NCI-H1694 treated with DMSO at 0.1 percent for 48 hours (cell line): ENCODE results near the gene CYREN.

Experiments used
- DNase-seq: peaks from one replicate; lab custom pipeline; 2025; lab: John Stamatoyannopoulos, UW

The CYREN gene

DNA sequence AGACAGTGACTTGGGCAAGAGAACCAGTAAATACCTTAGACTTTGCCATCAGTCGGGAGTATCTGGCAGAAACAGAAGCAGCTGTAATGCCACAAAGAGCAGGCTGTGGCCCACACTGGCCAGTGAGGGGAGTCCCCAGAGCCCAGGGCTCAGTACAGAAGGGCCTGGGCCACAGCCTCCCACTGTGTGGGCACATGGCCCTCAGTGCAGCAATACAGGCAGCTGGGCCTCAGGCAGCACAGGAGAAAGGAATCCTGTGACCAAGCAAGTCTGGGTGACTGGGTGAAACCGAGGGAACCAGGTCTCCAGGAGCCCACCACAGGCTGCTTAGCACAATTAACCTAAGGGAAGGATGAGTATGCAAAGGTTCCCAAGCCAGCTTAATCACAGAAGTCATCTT lies 26.8 kb upstream of the CYREN start:
- no peak for DNase-seq

DNA sequence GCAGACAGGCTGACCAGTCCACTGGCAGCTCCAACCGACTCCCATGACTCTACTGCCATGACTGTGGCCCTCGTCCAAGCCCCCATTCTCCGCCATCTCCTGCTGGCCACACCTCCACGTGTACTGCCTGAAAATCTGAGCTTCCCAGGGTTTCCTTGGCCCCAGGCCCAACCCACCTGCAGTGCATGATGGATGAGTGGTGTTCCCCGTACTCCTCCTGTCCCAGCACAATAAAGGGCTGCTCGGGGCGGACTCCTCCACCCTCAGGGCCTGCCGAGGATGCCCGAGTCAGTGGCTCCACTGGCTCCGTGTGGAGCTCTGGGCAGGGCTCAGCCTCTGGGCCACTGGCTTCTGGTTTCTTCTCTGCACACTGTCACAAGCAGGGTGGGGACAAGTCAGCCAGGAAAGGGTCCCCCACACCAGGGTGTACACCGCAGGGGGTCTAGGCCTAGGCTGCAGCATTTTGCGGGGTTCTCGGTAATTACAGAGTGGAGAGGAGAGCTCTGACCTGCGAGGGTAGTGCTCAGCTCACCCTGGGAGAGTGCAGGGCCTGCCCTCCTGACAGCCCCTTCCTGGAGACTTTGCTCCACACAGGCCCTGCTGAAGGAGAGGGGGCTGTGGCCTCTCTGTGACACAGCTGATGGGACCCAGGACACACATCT lies 25.6 kb upstream of the CYREN start:
- DNase-seq: no peak

DNA sequence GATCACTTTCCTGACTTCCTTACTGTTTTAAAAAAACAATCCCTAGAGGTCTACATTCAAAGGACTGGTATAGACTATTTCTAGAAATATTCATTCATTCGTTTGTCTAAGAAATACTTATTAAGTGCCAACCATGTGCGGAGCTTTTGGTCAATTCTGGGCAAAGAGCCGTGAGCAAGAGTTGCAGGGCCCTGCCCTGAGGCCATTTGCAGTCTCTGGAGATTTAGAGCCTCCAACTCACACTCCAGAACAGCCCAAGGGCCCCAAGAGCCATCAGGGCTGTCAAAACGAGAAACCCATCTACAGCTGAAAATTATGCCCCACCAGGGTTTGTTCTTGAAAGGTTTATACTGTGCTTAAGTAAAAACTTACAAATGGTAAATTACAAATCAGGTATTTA lies 24.6 kb upstream of the CYREN start:
- no peak for DNase-seq

DNA sequence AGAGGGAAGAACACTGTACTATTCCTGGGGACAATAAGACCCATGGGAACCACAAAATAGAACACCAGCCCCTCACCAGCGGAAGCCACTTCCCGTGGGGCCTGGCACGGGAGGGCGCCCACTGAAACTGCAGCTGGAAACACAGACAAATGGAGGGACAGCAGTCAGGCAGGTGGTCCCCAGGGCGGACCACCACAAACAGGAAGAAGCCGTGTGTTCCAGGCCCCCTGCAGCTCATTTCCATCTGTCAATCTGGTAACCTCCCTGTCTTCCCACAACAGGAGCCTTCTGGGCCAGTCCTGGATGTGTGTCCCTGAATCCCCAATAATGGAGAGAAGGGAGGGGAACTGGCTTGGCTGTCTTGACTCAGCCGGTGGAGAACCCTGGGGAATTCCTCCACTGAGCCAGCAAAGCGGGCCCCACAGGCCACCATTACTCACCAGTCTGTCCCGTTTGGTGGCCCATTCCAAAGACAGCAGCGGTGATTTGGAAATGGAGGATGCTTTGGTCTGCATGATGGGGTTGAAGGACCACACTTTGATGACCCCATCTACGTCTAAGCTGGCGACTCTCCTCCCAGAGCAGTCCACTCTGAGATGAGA lies 24.1 kb upstream of the CYREN start:
- DNase-seq: no peak

DNA sequence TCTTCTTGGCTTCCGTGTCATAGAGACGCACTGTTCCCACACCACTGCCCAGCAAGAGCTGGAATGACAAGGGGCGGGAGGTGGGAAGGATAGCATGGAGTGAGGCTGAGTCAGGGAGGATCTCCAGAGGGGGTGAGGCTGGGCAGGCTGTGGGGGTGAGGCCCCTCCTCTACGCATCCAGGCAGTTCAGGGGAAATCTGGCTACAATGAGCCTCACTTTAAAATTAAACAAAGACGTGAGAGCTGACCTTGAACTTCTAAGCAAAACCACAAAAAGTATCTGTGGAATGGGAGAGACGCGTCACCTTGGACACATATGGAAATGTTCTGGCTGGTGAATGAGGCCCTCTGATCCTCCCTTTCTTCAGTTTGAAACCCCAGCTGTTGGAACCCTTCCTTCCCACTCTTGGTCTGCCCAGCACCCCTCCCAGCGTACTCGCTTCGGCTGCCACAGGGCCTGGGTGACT lies 23.1 kb upstream of the CYREN start:
- DNase-seq: no peak

DNA sequence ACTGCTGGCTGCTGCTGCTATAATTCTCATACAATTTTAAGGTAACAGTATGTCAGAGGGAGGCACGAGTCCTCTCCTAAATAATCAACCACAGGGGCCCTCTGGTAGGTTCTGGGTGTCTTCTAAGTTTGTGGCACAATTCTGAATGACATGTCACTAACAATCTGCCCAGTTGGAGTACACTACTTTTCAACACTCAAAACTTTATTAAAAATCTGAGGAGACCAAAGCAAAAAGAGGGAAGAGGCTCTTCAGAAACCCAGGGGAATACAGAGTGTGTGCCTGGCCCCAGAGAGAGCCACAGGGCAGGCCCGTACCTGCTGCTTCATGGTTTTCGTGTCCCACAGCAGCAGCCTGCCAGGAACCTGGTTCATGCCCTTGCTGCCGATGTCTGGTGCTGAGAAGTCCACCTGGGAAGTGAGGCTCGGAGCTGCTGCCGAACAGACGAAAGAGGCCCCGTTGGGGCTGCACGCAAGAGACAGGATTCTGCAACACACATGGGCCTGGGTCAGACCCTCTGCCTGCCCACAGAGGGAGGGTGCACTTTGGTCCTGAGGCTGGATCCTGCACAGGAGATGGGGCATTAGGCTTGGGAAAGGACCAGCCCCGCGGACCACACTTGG lies 22.5 kb upstream of the CYREN start:
- DNase-seq: no peak

DNA sequence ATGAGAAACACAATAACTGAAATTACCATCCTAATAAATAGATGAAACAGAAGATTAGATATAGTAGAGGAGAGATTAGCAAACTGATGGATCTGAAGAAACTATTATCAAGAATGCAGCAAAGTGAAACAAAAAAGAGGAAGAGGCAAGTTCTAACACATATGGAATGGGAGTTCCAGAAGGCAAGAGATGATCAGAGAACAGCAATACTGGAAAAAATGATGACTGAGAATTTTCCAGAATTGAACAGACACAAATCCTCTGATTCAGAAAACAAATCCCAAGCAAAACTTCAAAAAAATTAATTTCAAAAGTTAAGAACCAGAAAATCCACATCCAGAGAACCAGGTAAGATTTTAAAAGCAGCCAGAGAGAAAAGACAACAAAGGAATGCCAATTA lies 20.2 kb upstream of the CYREN start:
- no peak for DNase-seq

DNA sequence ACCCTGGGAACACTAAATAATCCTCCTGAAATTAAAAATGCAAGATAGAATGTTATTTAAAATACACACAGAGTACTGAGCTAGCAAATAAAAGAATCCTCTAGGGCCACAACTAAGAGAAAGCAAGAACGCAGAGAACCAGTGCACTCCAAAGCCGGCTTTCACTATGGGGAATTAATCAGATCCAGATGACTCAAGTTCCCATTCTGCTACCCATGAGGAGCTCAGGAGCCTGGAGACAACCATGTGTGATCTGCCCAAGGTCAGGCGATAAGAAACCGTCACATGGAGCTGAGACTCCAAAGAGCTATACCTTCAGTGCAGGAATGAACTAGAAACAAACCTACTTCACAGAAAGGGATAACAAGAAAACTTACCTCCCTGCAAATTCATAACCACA lies 19.5 kb upstream of the CYREN start:
- DNase-seq: no peak

DNA sequence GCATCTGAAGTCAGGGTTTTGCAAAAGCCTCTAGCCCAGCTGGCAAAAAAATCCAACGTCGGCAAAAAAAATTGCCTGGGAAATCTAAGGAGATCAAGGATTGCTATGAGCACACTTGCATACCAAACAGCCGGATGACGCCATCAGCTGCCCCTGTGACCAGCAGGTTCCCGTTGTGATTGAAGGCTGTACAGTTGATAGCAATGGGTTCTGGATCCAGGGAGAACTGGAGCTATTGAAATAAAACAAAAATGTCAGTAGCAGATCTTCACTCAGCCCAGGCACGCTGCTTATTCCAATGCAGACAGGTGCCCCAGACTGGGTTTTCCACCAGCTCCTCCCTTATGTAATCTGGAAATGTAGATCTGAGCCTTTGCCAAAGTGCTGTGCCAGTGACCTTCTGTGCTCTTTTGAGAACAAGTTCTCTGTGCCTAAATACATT lies 18.7 kb upstream of the CYREN start:
- no peak for DNase-seq

DNA sequence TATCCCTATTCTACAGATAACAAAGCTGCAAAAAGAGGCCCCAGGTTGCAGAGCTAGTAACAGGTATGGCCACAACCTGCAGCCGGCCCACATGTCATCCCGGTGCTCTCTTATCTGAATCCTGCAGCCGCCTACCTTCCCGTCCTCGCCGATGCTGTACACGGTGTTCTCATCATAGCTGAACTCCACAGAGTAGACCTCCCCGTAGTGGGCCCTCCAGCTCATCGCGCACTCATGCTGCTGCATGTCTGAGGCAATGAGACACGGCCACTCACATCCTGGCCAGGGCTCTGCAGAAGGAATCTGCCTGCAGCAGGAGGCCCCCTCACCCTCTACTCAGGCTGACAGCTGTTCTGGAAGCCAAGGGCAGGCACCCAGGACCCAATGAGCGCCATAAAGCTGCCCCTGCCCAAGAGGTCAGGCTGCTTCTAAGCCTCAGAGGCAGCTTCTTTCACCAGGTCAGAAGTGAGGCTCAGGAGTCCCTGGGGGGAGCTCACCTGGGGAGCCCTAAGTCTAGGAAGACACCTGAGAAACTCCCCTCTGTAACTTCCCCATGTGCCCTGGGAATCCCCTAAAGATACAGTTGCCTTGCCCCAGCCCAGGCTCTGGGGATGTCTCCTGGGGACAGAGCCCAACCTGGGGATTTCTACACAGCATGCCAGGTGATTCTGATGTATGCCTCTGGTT lies 17.9 kb upstream of the CYREN start:
- no peak for DNase-seq

DNA sequence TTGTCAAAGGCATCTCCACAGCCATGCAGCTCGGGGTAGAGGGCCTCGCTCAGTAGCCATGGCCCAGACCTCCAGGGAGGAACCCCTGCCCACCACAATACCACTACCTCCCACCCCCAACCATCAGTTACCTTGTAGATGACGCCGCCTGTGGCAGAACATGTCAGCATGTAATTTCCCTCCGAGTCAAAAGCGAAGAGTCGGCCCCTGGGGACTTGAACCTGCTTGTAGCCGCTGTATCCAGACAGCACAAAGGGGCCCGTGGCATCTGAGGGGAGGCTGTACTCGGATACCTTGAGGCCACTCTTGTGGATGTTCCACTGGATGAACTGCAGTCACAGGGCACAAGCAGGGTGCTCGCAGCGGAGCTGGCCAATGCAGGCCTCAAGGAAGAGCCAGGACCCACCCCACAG lies 16.3 kb upstream of the CYREN start:
- no peak for DNase-seq

DNA sequence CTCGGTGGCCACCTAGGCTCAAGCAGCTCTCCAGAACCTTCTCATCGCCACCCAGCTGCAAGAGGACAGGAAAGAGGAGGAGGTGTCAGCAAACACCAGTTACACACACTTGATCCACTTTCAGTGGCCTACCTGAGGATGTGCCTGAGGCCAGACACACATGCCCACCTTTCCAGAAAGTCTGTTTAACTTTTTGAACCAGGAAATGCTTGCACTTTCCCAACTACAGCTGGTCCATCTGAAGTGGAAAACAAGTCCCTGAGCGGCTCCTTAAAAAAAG lies 15.7 kb upstream of the CYREN start:
- no peak for DNase-seq

DNA sequence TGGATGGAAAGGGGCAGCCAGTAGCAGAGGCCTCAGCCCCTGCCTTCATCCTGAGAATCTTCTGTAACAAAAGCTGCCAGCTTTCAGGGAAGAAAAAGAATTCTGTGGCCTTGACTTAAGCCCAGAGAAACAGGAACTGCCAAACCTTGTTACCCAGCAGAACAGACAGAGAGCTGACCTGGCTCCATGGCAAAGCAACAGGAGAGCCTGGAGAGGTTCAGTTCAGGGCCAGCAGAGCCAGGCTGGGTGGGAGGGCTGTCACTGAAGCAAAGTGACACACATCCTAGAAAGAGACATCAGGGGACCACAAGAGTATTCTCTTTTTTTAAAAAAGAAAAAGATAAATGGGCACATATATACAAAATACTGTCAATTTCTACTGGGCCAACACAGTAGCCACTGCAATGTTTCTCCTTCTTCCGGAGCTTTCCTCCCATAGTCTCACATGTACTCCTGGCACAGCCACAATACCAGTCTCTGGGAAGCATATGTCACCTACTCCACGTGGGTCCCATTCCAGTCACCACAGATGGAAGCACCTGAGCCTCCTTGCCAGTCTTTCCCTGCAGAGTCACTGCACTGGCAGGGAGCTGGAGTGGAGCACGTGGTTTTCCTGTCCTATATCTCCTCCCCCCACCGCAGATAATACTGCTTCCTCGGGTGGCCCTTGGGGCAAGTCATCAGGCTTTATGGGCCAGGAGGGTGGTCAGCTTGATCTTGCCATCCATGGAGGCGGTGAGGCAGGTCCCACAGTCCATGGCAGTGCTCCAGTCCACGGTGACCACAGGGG lies 15.2 kb upstream of the CYREN start:
- DNase-seq: no peak

DNA sequence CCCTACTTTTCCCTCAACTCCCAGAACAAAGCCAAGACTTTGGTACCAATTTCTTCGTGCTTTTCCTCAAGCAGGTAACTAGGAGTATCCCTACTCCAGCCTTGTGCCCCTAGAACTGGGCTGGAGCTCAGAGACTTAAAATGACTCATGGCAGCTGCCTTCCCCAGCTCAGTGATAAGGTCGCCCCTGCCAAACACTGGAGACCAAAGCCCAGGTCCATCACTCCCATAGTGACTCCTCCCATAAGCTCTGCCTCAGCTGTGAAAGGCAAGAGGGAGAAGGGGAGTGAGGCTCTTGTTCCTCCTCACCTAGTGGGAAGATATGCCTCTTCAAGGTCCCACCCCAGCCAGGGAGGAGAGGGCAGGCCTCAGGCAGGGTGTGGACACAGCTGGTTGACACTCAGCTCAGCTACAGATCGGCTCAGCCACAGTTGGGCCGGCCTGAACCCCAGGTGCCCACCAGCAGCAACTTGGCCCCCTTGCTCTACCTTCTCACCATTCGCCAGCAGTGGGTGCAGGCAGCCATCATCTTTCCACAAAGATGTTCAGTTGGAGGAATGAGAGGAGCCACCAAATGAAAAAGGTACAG lies 13.8 kb upstream of the CYREN start:
- no peak for DNase-seq

DNA sequence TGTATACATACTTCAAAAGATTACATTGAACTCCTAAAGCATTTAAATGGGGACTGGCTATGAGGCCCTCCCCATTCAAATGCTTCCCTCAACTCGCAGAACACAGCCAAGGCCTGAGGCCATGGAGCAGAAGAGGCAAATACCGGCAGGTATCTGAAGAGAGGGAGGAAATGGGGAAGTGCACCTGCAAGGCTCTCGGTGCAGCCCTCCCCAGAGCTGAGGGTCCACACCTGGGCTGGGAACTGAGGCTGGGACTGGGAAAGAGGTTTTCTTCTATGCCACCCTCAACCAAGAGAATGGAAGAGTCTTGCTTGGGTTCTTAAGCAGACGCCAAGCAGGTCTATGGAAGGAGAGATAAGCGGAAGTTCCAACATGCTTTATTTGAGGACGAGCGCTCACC lies 13.0 kb upstream of the CYREN start:
- no peak for DNase-seq

DNA sequence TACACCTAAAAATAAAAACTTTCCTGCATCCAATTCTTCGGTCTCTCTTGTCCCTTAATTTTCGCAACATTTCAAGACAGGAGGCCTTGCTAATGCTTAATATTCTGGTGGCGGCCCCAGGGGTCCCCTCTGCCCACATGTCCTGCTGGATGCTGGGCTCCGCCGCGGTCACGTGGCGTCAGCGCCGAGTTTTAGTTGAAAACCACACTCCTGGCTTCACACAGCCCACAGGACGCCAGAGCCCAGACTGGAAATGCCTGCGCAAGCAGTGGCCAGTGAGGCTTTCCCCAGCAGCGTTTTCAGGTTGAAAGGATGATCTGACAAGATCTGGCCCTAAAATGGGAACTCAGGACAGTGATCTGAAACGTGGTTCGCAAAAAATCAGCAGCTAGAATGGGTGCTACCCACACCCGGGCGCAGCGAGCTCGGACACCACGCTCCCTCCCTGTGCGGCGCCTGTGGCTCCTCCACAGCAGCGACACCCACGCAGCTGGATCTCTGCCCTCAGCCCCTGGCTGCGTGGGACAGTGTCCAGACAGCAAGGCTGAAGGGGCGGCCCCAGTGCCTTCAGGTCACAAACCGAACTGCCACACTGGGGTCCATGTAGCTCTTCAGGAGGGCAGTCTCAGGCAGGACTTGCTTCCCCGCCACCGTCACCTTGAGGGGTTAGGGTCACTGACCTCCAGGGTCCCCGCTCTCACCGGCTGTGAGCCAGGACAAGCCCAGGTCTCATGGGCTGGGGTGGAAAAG lies 11.6 kb upstream of the CYREN start:
- DNase-seq: no peak

DNA sequence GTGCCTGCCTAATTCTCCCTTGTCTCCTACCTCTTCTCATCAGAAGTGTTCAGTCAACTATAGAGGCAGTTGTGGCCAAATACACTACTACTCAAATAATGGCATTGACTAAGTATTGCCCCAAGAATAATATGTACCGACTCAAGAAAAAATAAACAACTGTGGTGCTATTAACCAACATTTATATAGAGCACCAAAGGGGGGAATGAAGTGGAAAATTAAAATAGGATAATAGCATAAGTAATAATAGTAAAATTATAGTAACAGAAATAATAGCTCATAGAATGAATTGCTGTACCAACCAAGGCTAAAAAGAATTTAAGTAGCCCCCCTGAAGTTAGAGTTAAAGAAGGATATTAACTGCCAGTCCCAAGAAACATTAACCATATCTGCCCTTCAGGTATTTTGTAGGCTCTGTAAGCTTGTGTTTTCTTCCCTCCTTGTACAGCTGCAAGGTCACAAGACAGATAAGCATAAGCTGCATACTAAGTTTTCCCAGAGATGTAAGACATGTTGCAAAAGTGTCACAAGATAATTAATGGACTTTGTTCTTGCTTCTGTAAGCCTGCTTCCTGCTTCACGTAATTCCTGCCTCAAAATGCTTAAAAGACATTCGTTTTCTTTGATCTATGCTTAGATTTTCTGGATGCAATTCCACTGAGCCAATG lies 10.9 kb upstream of the CYREN start:
- no peak for DNase-seq

DNA sequence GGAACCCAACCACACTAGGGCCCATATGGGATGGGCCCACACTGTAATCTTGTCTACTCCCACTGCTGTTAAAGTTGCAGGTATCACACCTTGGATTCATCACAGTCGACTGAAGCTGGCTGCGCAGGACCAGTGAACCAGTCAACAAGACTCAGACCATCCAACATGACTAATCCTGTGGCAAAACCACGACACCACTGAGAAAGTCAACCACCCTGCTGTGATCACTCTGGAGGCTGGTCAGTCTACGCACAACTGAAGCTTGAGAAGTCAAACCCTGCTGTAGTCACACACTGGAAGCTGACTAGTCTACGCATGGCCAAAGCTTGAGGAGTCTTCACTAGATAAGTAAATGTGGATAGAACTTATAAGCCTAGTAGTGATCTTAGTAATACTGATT lies 9.6 kb upstream of the CYREN start:
- no peak for DNase-seq

DNA sequence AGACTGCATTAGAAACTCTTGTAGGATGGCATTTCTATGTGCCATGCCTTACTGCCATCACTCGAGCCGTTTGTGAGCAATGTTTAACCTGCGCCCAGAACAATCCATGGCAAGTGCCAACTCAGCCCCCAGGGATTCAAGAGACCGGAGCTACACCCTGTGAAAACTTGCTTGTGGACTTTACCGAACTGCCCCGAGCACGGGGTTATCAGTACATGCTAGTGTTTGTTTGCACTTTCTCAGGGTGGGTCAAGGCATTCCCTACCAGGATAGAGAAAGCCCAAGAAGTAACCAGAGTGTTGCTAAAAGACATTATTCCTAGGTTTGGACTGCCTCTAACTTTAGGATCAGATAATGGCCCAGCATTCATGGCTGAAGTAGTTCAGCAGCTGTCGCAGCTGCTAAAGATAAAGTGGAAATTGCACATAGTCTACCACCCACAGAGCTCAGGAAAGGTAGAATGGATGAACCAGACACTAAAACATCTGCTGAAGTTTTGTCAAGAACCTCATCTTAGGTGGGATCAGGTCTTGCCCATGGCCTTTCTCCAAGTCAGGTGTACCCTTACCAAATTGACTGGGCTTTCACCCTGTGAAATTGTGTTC lies 8.9 kb upstream of the CYREN start:
- no peak for DNase-seq

DNA sequence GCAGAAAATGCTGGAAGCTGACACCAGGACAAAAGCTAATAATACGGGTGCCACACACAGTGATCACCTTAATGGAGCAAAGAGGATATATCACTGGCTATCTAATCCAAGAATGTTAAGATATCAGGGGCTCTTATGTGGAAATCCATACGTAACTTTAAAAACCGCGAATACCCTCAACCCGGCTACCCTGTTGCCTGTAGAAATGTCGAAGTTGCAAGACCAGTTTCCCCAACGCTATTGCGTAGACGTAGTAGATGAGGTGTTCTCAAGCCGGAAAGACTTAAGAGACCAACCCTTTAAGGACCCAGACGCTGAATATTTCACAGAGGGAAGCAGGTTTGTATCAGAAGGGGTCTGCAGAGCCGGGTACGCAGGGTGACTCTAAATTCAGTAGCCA lies 7.9 kb upstream of the CYREN start:
- no peak for DNase-seq
